ENCODE data around the gene FERMT2.

Gene FERMT2

GRCh38 chr14:52862632-52863333 lies 88.1 kb downstream of the FERMT2 start:
- no peak for DNase-seq (ENCODE audit: low read depth)

GRCh38 chr14:52861403-52861802 lies 89.4 kb downstream of the FERMT2 start:
- DNase-seq (ENCODE audit: low read depth), result no peak

DNA sequence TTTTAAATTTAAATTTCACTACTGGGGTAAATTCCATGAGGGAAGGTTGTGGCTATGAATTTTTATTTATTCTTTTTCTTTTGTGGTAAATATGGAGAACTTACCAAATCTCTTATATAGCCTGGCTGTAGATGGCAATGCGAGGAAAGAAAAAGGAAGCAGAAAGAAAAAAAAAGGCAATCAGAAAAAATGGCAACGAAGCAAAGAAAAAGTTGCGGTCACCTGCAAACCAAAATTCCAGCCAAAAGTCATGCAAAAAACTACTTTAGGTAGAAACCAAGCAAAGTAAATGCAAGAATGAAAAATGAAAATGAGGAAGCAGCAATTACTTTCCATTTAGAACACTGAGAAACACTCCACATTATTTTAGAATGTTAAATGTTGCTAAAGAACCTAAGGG lies 89.9 kb downstream of the FERMT2 start:
- DNase-seq (ENCODE audit: low read depth), result no peak

- no peak for DNase-seq (ENCODE audit: low read depth)
Measured at GRCh38 chr14:52860209-52860608, 90.6 kb downstream of the FERMT2 start.

DNA sequence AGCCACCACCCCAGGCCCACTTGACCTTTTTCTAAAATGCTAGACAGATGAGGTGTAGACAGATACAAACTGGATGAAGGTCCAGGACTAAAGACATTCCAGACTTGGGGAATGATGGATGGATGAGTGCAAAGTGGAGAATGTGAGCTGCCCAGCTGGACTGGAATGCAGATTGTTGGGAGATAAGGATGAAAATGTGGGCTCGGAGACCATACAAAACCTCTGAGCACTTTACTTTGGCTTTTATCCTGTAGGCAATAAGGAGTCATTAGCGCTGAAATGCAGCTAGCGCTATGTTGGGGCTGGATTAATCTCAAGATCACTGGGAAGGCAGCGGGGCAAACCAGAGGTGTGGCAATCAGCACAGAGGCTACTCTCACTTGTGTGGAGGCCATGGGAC lies 94.7 kb downstream of the FERMT2 start:
- no peak for DNase-seq (ENCODE audit: low read depth)

- no peak for DNase-seq (ENCODE audit: low read depth)
Measured at GRCh38 chr14:52853522-52853854, 97.4 kb downstream of the FERMT2 start.

- no peak for DNase-seq (ENCODE audit: low read depth)
Measured at GRCh38 chr14:52852810-52853521, 97.9 kb downstream of the FERMT2 start.

GRCh38 chr14:52850451-52850909 lies 100.4 kb downstream of the FERMT2 start:
- no peak for DNase-seq (ENCODE audit: low read depth)

DNA sequence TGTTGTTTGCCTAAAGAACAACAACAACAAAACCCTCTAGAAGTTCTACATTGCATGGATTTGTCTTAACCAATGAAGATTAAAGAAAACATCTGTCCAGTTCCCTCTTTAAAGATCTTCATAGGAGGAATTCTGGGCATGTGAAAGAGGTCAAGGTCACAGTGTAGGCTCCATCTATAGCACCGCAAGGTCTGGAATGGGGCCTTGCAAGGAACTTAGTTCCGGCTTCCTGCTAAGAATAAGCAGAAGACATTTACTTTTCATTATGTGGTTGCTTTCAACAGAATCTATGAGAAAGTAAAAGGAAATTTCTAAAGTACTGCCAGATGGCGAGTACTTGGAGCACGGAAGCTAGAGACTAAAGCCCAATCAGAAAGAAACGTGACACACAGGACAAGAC lies 102.2 kb downstream of the FERMT2 start:
- peak; percentile 43 for DNase-seq (ENCODE audit: low read depth)

DNA sequence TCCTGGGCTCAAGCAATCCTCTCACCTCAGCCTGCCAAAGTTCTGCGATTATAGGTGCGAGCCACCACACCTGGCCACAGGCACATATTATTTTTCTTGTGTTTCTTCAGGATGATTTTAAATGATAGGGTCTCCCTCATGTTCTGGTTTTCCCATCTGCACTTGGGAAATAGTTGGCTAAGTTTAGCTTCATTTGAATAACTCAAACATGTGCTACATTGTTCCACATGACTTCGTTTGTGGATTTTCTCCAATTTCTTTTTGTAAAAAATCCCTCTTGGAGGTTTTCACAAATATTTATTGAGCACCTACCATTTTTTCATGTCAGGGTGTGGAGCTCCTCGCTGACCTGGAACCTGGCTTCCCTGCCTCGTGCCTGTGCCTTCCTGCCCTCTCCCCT lies 104.3 kb downstream of the FERMT2 start:
- DNase-seq (ENCODE audit: low read depth), result no peak

DNA sequence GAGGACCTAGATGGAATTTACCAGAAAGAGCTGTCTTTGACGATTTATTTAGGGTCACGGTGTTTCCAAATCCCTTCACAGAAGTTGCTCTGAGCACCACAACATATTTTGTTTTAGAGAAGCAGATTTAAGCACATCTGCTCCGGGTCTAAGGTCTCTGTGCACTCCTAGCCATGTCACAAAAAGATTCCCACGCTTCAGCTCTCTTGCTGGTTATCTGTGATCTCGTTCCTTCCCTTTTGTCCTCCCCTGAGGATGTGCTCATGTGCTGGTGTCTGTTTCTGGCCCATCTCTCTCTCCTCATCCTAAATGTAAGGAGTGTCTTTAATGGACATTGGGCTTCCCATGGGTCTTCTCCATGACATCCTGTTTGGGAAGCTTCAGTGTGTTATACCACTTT lies 105.8 kb downstream of the FERMT2 start:
- DNase-seq (ENCODE audit: low read depth), result no peak

- no peak for DNase-seq (ENCODE audit: low read depth)
Measured at GRCh38 chr14:52844262-52845060, 106.4 kb downstream of the FERMT2 start.

- DNase-seq (ENCODE audit: low read depth), result no peak
Measured at GRCh38 chr14:52840877-52841276, 110.0 kb downstream of the FERMT2 start.

DNA sequence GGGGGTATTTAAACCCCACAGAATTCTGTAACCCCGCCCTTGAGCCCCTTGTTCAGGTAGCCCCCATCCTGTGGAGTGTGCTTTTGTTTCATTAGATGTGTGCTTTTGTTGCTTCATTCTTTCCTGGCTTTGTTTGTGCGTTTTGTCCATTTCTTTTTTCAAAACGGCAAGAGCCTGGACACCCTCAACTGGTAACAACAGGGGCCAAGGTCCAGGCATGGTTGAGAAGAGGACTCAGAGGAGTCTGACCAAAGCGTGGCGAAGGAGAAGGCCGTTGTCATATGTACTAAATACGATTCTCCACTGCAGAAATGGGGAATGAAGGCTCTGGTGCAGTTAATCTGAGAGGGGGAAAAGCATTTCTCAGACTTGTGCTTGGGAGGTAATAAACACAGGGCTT lies 113.4 kb downstream of the FERMT2 start:
- DNase-seq (ENCODE audit: low read depth), result no peak

DNA sequence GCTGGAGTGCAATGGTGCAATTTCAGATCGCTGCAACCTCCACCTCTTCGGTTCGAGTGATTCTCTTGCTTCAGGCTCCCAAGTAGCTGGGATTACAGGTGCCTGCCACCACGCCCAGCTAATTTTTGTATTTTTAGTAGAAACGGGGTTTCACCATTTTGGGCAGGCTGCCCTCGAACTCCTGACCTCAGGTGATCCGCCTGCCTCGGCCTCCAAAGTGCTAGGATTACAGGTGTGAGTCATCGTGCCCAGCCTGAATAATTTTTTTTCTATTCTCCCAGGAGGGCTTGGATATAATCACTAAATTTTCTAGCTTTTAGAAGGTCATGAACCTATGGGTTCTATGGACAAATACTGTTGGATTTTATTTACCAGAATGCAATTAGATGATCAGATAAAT lies 114.8 kb downstream of the FERMT2 start:
- DNase-seq (ENCODE audit: low read depth), result no peak

DNA sequence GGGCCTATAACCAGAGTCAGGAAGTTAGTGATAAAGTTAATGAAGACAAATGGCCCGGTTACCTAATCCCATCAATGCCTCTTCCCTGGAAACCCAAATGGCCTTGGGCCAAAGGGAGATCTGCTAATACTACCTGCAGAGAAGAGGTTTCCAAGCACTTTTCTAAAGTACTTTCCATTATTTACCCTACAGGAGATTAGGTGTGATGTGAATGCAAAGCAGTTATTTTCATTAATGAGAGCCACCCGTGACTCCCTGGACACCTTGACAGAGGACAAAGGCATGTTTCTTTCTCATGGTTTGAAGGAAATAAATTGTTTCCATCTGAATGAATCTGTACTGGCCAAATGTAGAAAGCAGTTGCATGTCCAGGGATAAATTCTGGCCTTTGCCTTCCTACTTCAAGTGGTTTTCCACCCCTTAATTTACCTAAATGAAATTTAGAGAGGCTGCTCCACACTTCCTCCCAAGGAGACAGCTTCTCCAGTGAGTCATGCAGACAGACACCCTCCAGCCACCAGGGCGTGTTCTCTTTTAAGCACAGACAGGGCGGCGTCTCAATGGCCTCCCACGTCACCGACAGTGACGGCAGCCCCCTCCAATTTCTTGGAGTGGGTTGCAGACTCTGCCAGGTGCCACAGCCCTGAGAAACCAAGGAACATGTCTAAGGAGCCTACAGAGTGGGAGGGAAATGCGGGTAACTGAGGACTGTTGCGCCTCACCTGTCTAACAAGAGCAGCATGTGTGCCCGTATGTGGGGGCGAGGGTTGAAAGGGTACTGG lies 115.5 kb downstream of the FERMT2 start:
- no peak for DNase-seq (ENCODE audit: low read depth)

- DNase-seq (ENCODE audit: low read depth), result peak; percentile 65
Measured at GRCh38 chr14:52834440-52834842, 116.4 kb downstream of the FERMT2 start.

DNA sequence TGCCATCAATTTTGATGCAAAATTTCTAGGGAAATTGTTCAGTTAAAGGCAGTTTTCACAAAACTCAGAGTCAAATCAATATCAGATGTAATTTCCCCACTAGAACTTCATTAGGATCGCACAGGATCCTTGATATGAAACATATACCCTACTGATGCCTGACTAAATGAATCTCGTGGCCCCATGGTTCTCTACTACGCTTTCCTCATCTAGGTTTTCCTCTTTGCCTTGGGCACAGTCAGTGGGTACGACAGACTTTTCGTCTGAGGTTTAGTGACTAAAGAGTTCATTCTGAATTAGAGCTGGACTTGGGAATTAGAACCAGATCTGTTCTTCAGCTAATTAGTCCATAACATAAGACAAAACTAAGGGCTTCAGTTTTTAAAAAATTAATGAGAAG lies 117.0 kb downstream of the FERMT2 start:
- no peak for DNase-seq (ENCODE audit: low read depth)

DNA sequence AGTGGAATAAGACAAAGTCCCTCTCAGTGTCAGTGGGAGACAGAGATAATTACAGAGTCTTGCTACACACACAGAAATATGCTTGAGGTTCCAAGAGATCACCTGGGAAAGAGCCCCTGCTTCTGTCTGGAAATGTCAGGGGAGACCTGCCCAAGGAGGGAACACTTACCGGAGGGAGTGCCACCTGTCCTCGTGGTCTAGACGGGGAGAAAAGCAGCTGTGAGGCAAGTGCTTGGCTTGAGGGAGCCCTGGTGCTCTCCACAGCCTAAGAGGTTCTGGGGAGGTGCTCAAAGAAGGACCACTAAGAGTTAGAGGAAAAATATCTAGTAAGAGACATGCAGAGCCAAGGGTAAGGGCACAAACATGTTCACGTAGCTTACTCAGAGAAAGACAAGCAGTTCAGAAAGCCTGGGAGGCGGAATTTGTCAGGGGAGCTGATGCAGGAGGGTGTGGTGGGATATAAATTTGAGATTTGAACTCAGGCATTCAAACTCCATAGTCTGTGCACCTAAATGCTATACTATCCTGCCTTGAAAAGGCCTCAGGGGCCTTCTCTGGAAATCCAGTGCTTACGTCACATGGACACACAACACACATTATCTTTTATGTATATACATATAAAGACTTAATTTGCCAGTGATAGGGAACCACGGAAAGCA lies 121.2 kb downstream of the FERMT2 start:
- no peak for DNase-seq (ENCODE audit: low read depth)

- DNase-seq (ENCODE audit: low read depth), result no peak
Measured at GRCh38 chr14:52827426-52827825, 123.4 kb downstream of the FERMT2 start.

- no peak for DNase-seq (ENCODE audit: low read depth)
Measured at GRCh38 chr14:52825085-52825484, 125.8 kb downstream of the FERMT2 start.

GRCh38 chr14:52824462-52824861 lies 126.4 kb downstream of the FERMT2 start:
- DNase-seq (ENCODE audit: low read depth), result no peak
